ENCODE results near the gene CDK19.

DNA sequence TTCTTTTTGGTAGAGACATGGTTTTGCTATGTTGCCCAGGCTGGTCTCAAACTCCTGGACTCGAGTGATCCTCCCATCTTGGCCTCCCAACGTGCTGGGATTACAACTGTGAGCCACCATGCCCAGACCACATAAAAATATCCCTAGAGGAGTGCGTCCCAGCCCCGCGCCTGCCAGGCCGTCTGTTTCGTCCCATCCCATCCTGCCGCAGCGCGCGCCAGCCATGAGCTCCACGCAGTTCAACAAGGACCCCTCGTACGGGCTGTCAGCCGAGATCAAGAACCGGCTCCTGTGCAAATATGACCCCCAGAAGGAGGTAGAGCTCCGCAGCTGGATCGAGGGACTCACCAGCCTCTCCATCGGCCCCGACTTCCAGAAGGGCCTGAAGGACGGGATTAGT, 42.7 kb upstream of the CDK19 start:
- TF ChIP-seq, protein P1, sequence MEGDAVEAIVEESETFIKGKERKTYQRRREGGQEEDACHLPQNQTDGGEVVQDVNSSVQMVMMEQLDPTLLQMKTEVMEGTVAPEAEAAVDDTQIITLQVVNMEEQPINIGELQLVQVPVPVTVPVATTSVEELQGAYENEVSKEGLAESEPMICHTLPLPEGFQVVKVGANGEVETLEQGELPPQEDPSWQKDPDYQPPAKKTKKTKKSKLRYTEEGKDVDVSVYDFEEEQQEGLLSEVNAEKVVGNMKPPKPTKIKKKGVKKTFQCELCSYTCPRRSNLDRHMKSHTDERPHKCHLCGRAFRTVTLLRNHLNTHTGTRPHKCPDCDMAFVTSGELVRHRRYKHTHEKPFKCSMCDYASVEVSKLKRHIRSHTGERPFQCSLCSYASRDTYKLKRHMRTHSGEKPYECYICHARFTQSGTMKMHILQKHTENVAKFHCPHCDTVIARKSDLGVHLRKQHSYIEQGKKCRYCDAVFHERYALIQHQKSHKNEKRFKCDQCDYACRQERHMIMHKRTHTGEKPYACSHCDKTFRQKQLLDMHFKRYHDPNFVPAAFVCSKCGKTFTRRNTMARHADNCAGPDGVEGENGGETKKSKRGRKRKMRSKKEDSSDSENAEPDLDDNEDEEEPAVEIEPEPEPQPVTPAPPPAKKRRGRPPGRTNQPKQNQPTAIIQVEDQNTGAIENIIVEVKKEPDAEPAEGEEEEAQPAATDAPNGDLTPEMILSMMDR (conservative IDR thresholded peaks at IDR 0.05 in 1 of 2, IDR thresholded peaks at IDR 0.05 in 1 of 2; ENCODE audit: low read depth in 1 of 2, low read length in 2 of 2) = no peak
- no peak for TF ChIP-seq EZH2 (IDR thresholded peaks at IDR 0.05; ENCODE audit: low read length, missing control alignments)
